Activated CD8-positive, alpha-beta T cell treated with anti-CD3 and anti-CD28 coated beads, Interleukin-2, amount 10 ng/mL, durations not matched to agents 7 days and 5 days (primary cell): ENCODE data around the gene CAPN6. TPM values are rescaled to one million over a fixed set of nuclear protein-coding genes. Genes with fewer than 3 reads are reported as not detected.

Source experiments
- ATAC-seq: fragments of 150-1000 bp; cut with Tn5 transposase; one replicate; pipeline ENCODE4 v1.10.0; 2021; ENCODE audit warnings: moderate library complexity
- CTCF ChIA-PET: fragments of 350-600 bp; sonication (Branson Sonifier 250); formaldehyde crosslinking; loops from one replicate; lab custom pipeline; 2021; ENCODE audit warnings: antibody characterized with exemption; lab: Charles Lee
- POLR2A ChIA-PET: fragments of 350-600 bp; sonication (Branson Sonifier 250); formaldehyde crosslinking; loops from one replicate; lab custom pipeline; 2021; ENCODE audit warnings: antibody characterized with exemption; lab: Charles Lee
- DNase-seq: peaks from one replicate; pipeline ENCODE4 v3.0.0-alpha.2; 2020
- H3K27ac Mint-ChIP-seq: one replicate; pipeline ENCODE4 v1.8.0; 2021; ENCODE audit warnings: mild to moderate bottlenecking, mixed read lengths
- H3K27me3 Mint-ChIP-seq: one replicate; pipeline ENCODE4 v1.8.0; 2021; ENCODE audit warnings: low read depth, mixed read lengths
- H3K36me3 Mint-ChIP-seq: one replicate; pipeline ENCODE4 v1.8.0; 2021; ENCODE audit warnings: low read depth, mixed read lengths
- H3K4me1 Mint-ChIP-seq: one replicate; pipeline ENCODE4 v1.8.0; 2021; ENCODE audit warnings: low read depth, mixed read lengths
- H3K4me3 Mint-ChIP-seq: one replicate; pipeline ENCODE4 v1.8.0; 2021; ENCODE audit warnings: mild to moderate bottlenecking, mixed read lengths
- H3K9me3 Mint-ChIP-seq: one replicate; pipeline ENCODE4 v1.8.0; 2022; ENCODE audit warnings: mixed read lengths; ENCODE audit not compliant: insufficient read depth
- total RNA-seq, 2 experiments: library from RNA; stranded (reverse); gene quantifications; one replicate each; pipeline ENCODE4 v1.2.3, GENCODE V29; 2021

CAPN6 gene
- total RNA-seq, 2 experiments from 2014 or later, result not detected

DNA sequence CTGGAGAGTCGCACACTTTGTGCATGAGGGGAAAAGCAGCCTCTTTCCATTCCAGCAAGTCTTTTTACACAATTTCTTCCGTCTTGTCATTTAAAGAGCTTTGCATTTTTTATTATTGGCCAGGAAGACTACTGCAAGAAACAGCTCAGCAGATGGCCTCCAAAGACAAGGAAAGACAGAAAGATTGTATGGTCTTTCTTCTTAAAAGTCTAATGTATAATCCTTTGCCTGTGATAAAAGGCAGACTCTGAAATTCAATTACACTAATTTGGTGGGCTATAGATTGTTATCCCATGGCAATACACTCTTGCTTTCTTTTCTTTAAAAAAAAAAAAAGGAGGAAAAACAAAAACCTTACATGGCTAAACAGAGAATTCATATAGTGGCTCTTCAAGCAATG lies 5.9 kb downstream of the CAPN6 start:
- Mint-ChIP-seq H3K36me3 (no peaks in the 10 kb centered on the region), H3K27ac (no peak overlapping the region), H3K9me3 (no peaks in the 10 kb centered on the region), H3K27me3 (no peaks in the 10 kb centered on the region), H3K4me1 (no peaks in the 10 kb centered on the region), H3K4me3 (no peak overlapping the region)
- ChIA-PET POLR2A (no interaction called here), CTCF (no interaction called here)
- no peak for DNase-seq
- no peak for ATAC-seq

DNA sequence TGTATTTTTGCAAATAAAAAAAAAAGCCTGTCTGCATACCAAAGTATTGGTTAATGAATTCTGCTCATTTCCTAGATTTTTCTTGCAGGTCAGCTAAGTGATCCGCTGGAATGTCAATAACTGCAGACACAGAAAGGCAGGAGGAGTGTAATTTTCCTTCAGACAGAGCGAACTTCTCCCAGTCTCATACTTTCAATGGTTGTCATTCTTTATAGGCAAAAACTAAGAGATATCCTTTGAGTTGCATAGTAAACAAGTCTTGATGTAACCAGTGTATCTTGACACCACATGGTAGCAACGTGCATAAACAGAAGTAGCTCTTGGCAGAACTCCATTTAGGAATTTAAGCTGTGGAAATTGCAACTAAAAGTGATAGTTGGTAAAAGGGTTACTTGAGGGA lies 8.2 kb downstream of the CAPN6 start:
- no peaks in the 10 kb centered on the region for H3K4me1 Mint-ChIP-seq
- H3K27me3 Mint-ChIP-seq, result no peaks in the 10 kb centered on the region
- CTCF ChIA-PET, result no interaction called here
- POLR2A ChIA-PET, result no interaction called here
- no peak overlapping the region for H3K4me3 Mint-ChIP-seq
- no peaks in the 10 kb centered on the region for H3K36me3 Mint-ChIP-seq
- DNase-seq, result no peak
- H3K9me3 Mint-ChIP-seq, result no peaks in the 10 kb centered on the region
- no peak for ATAC-seq
- no peak overlapping the region for H3K27ac Mint-ChIP-seq

DNA sequence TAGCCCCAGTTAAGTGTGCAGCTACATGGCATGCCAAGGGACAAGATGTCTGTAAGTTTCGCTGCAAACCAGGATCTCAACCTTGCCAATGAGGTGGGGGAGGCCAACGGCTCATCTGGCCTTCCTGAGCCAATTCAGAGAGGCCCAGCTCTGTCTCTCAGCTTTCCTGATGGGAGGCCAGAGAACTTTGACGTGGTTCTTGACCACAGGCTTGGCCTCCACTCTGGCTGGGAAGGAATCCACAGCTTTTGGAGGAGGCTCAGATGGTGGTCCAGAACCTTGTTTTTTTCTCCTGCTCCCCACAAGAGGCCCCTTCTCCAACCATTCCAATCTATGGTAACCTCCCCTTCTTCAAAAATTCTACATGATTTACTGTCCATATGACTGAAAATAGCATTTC lies 9.8 kb downstream of the CAPN6 start:
- no peaks in the 10 kb centered on the region for H3K9me3 Mint-ChIP-seq
- ATAC-seq (no peak), DNase-seq (no peak)
- POLR2A ChIA-PET, result no interaction called here
- no peak overlapping the region for H3K27ac Mint-ChIP-seq
- no peaks in the 10 kb centered on the region for H3K27me3 Mint-ChIP-seq
- CTCF ChIA-PET, result no interaction called here
- no peak overlapping the region for H3K4me3 Mint-ChIP-seq
- no peaks in the 10 kb centered on the region for H3K4me1 Mint-ChIP-seq
- H3K36me3 Mint-ChIP-seq, result no peaks in the 10 kb centered on the region

DNA sequence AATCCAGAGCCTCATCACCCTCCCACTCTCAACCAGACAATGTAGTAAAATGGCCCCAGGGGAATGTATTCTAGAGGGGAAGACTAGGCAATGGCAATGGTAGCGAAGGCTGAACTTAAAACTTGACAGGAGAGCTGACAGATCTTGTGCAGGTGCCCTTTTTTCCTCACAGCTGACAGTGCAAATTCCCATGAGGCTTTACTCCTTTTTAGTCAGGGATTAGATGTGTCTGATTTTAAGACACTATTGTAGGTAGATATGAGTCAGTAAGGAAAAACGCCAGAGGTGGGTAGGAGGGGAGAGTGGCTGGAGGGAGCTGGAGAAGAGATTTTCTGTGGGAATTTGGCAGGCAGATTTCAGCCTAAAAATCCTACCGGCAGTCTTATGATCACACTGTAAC lies 10.7 kb downstream of the CAPN6 start:
- no peak for ATAC-seq
- no peaks in the 10 kb centered on the region for H3K9me3 Mint-ChIP-seq
- CTCF ChIA-PET, result no interaction called here

DNA sequence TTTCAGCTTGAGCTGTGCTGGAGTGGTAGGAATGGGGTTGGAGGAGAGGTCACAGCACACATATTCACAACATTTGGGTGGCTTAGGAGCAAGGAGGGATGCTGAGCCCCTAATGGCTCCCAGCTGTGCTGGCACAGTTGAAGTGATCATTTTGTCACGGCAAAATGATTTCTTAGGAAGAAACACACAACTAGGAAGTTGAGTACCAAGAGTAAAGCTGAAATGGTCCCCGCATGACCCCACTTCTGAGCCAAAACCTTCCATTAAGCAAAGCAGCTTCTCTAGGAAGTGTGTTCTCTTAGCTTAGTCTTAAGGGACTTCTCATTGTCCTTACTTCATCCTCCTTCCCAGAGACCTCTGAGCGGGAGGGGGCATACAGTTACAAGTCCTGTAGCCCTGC lies 12.6 kb downstream of the CAPN6 start:
- ATAC-seq, result no peak
- Mint-ChIP-seq H3K36me3 (no peaks in the 10 kb centered on the region), H3K27ac (no peak overlapping the region), H3K4me1 (no peaks in the 10 kb centered on the region), H3K4me3 (no peak overlapping the region), H3K27me3 (no peaks in the 10 kb centered on the region), H3K9me3 (no peaks in the 10 kb centered on the region)
- no peak for DNase-seq
- ChIA-PET CTCF (no interaction called here), POLR2A (no interaction called here)

More for the DNA sequence above, 10.7 kb downstream of the CAPN6 start:
- no peaks in the 10 kb centered on the region for H3K27me3 Mint-ChIP-seq
- H3K36me3 Mint-ChIP-seq, result no peaks in the 10 kb centered on the region
- DNase-seq, result no peak
- no peak overlapping the region for H3K4me3 Mint-ChIP-seq
- no peak overlapping the region for H3K27ac Mint-ChIP-seq
- POLR2A ChIA-PET, result no interaction called here
- no peaks in the 10 kb centered on the region for H3K4me1 Mint-ChIP-seq

DNA sequence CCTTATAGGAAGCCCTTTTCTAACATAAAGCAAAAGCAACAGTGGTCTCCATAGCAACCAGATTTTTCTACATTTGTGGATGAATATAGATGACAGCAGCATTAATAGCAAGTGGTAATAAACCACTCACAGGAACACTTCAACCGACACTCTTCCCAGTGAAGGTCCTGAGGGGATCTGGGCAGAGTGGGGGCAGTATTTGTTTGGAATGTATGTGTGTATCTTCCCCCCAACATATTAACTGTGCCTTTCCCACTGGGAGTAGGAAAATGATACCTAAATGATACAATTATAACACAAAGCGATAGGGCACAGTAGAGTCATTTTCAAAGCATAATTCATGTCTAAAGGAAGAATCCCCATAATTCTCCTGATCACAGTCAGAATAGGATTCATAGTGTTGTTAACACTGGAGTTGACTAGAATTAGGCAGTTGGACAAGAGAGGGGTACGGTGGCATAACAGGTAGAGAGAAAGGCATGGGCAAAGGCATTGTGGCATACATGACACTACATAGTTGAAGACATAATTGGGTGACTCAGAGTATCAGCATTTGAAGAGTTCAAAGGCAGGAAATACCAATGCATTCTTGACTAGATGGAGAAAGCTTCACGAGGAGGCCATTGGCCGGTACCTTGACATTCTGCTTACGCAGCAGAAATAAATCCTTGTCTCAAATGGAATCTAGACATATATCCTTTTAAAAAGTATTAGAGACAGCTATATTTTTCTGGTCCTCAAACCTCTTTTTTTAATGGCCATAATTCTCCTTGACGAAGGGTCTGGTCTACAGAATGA lies 15.2 kb downstream of the CAPN6 start:
- Mint-ChIP-seq H3K27ac (no peak overlapping the region), H3K9me3 (no peaks in the 10 kb centered on the region), H3K36me3 (no peaks in the 10 kb centered on the region), H3K4me1 (no peaks in the 10 kb centered on the region), H3K27me3 (no peaks in the 10 kb centered on the region), H3K4me3 (no peak overlapping the region)
- ChIA-PET POLR2A (no interaction called here), CTCF (no interaction called here)
- DNase-seq (no peak), ATAC-seq (no peak)

DNA sequence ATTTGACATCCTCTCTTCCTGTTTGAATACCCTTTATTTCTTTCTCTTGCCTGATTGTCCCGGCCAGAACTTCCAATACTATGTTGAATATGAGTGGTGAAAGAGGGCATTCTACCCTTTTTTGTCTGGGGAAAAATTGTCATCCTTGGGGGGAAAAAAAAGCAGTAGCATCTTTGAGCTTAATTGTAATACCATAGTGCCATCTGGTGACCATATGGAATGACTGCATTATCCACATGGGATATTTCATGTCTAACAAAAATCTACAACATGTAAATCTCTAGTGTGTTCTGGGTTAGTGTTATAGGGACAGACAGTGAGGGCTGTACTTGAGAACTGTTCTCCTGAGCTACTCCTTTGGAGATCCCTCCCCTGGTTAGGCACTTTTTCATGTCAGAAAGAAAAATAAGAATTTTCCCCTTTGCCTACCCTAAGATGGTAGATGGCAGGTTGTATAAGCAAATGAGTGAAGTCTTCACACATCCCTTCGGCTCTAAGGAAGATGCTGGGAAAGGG lies 26.0 kb downstream of the CAPN6 start:
- H3K36me3 Mint-ChIP-seq, result no peaks in the 10 kb centered on the region
- ChIA-PET POLR2A (no interaction called here), CTCF (interaction anchor here (0.6 to 1.6 kb wide), 4 partner anchors 144 to 391 kb away, joined by 4 to 8 read pairs (median 4); partner anchors contain the start of gene PAK3)
- H3K27ac Mint-ChIP-seq, result no peak overlapping the region
- H3K27me3 Mint-ChIP-seq, result no peaks in the 10 kb centered on the region
- H3K4me1 Mint-ChIP-seq, result no peaks in the 10 kb centered on the region
- DNase-seq (no peak), ATAC-seq (no peak)
- no peak overlapping the region for H3K4me3 Mint-ChIP-seq
- no peaks in the 10 kb centered on the region for H3K9me3 Mint-ChIP-seq

DNA sequence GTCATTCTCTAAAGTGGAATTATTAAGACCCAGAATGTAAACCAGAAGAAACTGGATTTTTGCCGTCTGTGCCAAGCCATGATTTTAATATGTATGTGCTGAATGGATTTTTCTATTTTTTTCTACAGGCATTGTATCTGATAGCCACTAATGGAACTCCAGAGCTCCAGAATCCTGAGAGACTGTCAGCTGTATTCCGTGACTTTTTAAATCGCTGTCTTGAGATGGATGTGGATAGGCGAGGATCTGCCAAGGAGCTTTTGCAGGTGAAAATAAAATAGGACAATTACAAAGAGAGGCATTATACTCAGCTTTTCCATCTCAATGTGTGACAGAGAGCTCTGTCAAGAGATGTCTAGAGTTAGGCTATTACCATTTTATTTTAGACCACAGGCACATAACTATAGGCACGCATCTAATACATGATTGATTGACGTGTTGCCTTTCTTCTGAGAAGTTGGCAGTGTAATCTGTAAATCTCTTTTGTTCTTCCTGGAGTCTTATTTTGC lies 53.9 kb downstream of the CAPN6 start:
- ATAC-seq (no peak), DNase-seq (no peak)
- no peak overlapping the region for H3K27ac Mint-ChIP-seq
- H3K27me3 Mint-ChIP-seq, result no peaks in the 10 kb centered on the region
- no peaks in the 10 kb centered on the region for H3K4me1 Mint-ChIP-seq
- ChIA-PET CTCF (no interaction called here), POLR2A (no interaction called here)
- no peak overlapping the region for H3K4me3 Mint-ChIP-seq
- H3K9me3 Mint-ChIP-seq, result no peaks in the 10 kb centered on the region
- H3K36me3 Mint-ChIP-seq, result no peaks in the 10 kb centered on the region

DNA sequence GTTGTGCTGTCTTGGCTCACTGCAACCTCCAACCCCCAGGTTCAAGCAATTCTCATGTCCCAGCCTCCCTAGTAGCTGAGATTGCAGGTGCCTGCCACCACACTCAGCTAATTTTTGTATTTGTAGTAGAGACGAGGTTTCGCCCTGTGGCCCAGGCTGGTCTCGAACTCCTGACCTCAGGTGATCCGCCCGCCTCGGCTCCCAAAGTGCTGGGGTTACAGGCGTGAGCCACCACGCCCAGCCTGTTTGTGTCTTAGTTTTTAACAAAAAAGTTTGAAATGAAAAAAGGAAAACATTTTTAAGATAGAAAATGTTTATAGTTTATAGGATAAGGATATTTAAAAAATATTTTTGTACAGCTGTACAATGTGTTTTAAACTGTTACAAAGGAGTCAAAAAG lies 62.4 kb downstream of the CAPN6 start:
- Mint-ChIP-seq H3K4me3 (no peak overlapping the region), H3K27me3 (no peaks in the 10 kb centered on the region), H3K4me1 (no peaks in the 10 kb centered on the region), H3K27ac (no peak overlapping the region), H3K9me3 (no peaks in the 10 kb centered on the region), H3K36me3 (no peaks in the 10 kb centered on the region)
- CTCF ChIA-PET, result no interaction called here
- DNase-seq (no peak), ATAC-seq (no peak)
- POLR2A ChIA-PET, result no interaction called here

DNA sequence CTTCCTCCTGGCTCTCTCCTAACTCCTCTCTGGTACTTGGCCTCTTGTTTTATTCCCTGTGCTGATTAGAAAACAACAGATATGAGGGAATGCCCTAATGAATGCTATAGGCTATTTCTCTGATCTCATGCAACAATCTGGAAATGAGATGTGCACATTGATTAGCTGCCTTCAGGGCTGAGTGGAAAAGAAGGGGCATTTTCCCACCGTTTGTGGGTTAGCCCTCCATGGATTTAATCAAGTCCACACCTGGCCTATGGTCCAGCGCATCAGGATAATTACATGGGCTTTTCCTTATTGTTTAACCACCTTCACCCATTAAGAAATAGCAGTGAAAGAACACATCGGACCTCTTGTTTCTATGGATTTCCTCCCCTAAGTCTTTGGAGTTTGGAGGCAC lies 70.0 kb downstream of the CAPN6 start:
- H3K27me3 Mint-ChIP-seq, result no peaks in the 10 kb centered on the region
- DNase-seq (no peak), ATAC-seq (no peak)
- no peak overlapping the region for H3K27ac Mint-ChIP-seq
- no peaks in the 10 kb centered on the region for H3K4me1 Mint-ChIP-seq
- POLR2A ChIA-PET, result no interaction called here
- H3K9me3 Mint-ChIP-seq, result no peaks in the 10 kb centered on the region
- no peak overlapping the region for H3K4me3 Mint-ChIP-seq
- H3K36me3 Mint-ChIP-seq, result no peaks in the 10 kb centered on the region
- CTCF ChIA-PET, result no interaction called here

DNA sequence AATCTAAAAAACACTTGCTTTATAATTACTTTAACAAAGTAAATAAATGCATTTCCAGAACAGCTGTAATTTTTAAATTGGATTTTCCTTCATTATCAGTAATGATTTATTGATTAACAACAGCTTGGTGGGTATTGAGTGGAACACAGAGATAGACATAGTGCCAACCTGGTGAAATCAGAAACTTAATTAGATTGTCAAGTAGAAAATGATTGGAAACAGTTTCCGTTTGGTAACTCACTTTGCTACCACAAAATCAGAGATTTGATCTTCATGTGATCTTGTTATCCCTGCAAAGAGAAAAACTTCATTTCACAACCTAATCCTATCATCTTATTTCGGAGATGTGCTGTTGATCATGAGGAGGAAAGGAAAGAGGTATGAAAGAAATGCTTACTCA lies 70.8 kb downstream of the CAPN6 start:
- no peak overlapping the region for H3K4me3 Mint-ChIP-seq
- H3K9me3 Mint-ChIP-seq, result no peaks in the 10 kb centered on the region
- no peaks in the 10 kb centered on the region for H3K4me1 Mint-ChIP-seq
- H3K27me3 Mint-ChIP-seq, result no peaks in the 10 kb centered on the region
- POLR2A ChIA-PET, result no interaction called here
- H3K27ac Mint-ChIP-seq, result no peak overlapping the region
- CTCF ChIA-PET, result no interaction called here
- DNase-seq, result no peak
- no peaks in the 10 kb centered on the region for H3K36me3 Mint-ChIP-seq
- no peak for ATAC-seq
